ENCODE results near the gene SMARCC2. TPM values are rescaled to one million over a fixed set of nuclear protein-coding genes. Genes with fewer than 3 reads are reported as not detected.
"Not testable (repeated sequence)": the region's sequence is repeated elsewhere in the genome, so short reads cannot be mapped to it uniquely, and the experiment has no call there.

Gene SMARCC2
- total and polyA plus RNA-seq, 12 donors, result 16.2 to 81.9 (median 60.7) TPM

DNA sequence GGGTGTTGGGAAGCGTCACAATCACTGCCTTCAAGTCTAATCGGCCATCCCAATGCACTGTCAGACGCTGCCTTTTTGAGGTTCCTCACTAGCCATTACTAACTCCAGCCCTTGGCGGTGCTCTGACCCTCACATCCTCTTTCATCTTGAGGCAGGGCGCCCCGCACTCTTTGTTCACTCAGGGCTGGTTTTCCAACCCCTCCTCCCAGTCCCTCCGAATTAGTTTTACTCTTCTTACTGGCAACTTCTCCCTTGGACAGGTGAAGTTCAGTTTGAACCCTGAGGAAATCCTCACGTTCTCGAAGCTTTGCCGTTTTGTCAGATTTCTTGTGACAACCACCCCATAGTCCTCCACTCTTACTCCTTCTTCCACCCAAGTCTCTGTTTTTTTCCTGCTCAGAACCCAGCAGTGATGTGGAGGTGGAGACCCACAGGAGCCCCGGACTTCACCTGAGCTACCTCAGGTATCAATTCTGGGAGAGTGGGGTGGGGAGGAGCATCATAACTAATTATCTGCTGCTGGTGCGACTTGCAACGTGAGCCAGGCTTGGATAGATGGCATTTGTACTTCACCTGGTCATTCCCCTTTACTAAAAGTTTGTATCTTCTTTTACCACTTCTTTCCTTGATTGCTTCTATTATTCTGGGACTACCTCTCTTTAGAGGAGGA lies 70.5 kb downstream of the SMARCC2 start:
- intact Hi-C loops (cut with DNase I), result loop anchor here in 7 of 10 donors (1.0 to 10.0 kb wide), 15 partner anchors 40 to 384 kb away; partner anchors contain the start of genes SMARCC2 (in 5 of the 7), SPRYD4 (in 5 of the 7), NABP2 (in 4 of the 7) and MYL6 (in 2 of the 7)
- peak in 2 of 8 donors; percentile 0 for ATAC-seq
- H3K36me3 ChIP-seq, result peaks cover 0 to 43% (median 13%) of the 10 kb centered on the region in 9 donors
- H3K27me3 ChIP-seq, result no peaks in the 10 kb centered on the region
- H3K4me1 ChIP-seq, result peaks cover 0 to 60% (median 40%) of the 10 kb centered on the region in 9 donors
- H3K4me3 ChIP-seq, result peak overlapping the region; percentile 53 to 84 (median 74)
- peak overlapping the region; percentile 64 to 95 (median 88) for H3K27ac ChIP-seq
- no peak for DNase-seq
- TF ChIP-seq, protein P1, sequence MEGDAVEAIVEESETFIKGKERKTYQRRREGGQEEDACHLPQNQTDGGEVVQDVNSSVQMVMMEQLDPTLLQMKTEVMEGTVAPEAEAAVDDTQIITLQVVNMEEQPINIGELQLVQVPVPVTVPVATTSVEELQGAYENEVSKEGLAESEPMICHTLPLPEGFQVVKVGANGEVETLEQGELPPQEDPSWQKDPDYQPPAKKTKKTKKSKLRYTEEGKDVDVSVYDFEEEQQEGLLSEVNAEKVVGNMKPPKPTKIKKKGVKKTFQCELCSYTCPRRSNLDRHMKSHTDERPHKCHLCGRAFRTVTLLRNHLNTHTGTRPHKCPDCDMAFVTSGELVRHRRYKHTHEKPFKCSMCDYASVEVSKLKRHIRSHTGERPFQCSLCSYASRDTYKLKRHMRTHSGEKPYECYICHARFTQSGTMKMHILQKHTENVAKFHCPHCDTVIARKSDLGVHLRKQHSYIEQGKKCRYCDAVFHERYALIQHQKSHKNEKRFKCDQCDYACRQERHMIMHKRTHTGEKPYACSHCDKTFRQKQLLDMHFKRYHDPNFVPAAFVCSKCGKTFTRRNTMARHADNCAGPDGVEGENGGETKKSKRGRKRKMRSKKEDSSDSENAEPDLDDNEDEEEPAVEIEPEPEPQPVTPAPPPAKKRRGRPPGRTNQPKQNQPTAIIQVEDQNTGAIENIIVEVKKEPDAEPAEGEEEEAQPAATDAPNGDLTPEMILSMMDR (IDR thresholded peaks at IDR 0.05), result no peak
- no peaks in the 10 kb centered on the region for H3K9me3 ChIP-seq
- 10 to 11% methylated on average over 13 of the region's 13 CpGs for WGBS, 2 donors

DNA sequence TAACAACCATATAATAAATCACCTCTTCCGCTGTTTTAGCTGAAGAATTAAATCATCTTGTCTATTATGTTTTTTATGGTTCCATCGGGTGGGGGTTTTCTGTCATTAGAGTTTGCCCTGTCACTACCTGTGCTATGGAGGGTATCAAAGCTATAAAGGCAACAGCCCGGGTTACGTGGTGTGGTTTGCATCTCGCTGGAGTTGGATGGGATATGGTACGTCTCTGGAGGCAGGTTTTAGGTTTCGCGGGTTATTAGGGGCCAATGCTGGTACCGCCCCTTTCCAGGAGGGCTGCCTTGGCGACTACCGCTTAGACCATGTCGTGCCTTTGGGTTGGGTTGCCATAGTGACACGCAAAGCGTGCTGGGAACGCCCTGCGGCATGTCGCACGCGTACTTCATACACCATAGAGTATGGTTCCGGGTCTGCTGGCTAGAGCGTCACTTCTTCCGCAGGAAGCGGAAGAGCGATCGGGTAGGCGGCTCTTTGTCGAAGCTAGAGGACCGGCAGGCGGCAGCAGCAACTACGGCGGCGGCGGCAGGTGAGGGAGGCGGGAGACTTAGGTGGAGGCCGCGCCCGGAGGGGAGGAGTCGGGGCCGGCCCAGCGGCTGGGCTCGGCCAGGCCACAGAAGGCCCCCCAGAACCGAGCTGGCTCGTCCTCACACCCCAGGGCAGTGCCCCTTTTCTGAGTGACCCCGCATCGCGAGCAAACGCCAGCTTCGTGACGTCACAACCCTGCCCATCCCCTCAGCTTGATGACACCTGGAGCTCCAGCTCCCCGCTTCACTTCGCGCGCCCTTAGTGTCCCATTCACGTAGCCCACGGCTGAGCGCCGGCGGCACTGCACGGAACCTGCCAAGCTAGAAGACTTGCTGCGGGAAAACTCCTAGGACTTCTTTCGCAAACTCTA lies 71.2 kb downstream of the SMARCC2 start, which contains the start of gene ZC3H10:
ZC3H10 (plus strand) TSS at position 489 of the 910 bp plus-strand sequence. CDS start 2,297 bp downstream, outside the sequence.
- intact Hi-C loops (cut with DNase I), result loop anchor here in 7 of 10 donors (1.0 to 10.0 kb wide), 14 partner anchors 41 to 383 kb away; partner anchors contain the start of genes SPRYD4 (in 5 of the 7), NABP2 (in 4 of the 7), MYL6 (in 2 of the 7) and SMARCC2 (in 2 of the 7)
- DNase-seq, result peak; percentile 93 to 97

DNA sequence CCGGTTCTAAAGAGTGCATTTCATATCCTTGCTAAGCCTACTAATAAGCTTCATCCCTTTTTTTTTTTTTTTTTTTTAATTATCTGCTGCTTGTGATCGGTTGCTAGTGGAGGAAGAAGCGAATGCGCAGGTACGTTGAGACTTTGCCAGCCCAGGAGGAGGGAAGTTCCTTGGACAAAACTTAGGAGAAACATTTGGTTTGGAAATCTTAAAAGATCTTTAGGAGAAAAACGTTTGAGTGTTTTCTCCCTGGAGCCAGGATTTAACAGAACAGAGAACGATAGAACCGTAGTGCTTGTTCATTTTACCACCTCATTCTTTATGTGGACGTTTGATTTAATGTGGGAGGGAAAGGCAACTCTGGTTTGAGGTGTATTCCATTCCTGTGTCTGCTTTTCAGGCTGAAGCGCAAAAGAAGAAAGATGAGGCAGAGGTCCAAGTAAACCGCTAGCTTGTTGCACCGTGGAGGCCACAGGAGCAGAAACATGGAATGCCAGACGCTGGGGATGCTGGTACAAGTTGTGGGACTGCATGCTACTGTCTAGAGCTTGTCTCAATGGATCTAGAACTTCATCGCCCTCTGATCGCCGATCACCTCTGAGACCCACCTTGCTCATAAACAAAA lies 72.1 kb downstream of the SMARCC2 start:
- intact Hi-C loops (cut with DNase I), result loop anchor here in 6 of 10 donors (5.0 to 10.0 kb wide), 8 partner anchors 40 to 382 kb away; partner anchors contain the start of genes SPRYD4 (in 4 of the 6), GDF11 (in 1 of the 6), NABP2 (in 1 of the 6) and RNF41 (in 1 of the 6)
- Histone ChIP-seq H3K36me3 (peaks cover 0 to 47% (median 26%) of the 10 kb centered on the region in 9 donors), H3K27ac (peak overlapping the region; percentile 78 to 95 (median 91)), H3K4me1 (peaks cover 0 to 48% (median 33%) of the 10 kb centered on the region in 9 donors), H3K4me3 (peak overlapping the region; percentile 53 to 84 (median 74))
- ATAC-seq, H3K9me3 ChIP-seq, H3K27me3 ChIP-seq: not testable (repeated sequence)
- WGBS, 2 donors, result 2 to 4% methylated on average over 11 to 12 of the region's 16 CpGs
- DNase-seq, result peak in 1 of 2 donors; percentile 31

More for the DNA sequence above, 71.2 kb downstream of the SMARCC2 start, which contains the start of gene ZC3H10:
- 1% methylated on average over 56 to 61 of the region's 61 CpGs for WGBS, 2 donors
- H3K36me3 ChIP-seq, result peaks cover 0 to 46% (median 18%) of the 10 kb centered on the region in 9 donors
- TF ChIP-seq, protein P1 (IDR thresholded peaks at IDR 0.05), result peak in 8 of 9 donors; percentile 43 to 78 (median 52)
- H3K4me1 ChIP-seq, result peaks cover 0 to 56% (median 38%) of the 10 kb centered on the region in 9 donors
- no peaks in the 10 kb centered on the region for H3K27me3 ChIP-seq
- ATAC-seq, result peak; percentile 81 to 91 (median 88)
- no peaks in the 10 kb centered on the region for H3K9me3 ChIP-seq
- peak within 1 kb of the TSS; percentile 53 to 84 (median 74) for H3K4me3 ChIP-seq
- peak within 1 kb of the TSS; percentile 82 to 95 (median 91) for H3K27ac ChIP-seq

All from heart right ventricle (tissue), 16 donors.